ENCODE measurements around the gene GRIN2A. TPM values are rescaled to one million over a fixed set of nuclear protein-coding genes. Genes with fewer than 3 reads are reported as not detected.

Gene GRIN2A
- total RNA-seq, 4 donors from 2014 or later = 0.13 to 1.2 (median 0.30) TPM

- TF ChIP-seq CTCF (IDR thresholded peaks at IDR 0.05) = no peak
- ATAC-seq (ENCODE audit: low FRiP score) (no peak), DNase-seq (ENCODE audit: low spot score) (no peak)
Measured at GRCh38 chr16:10122546-10122945, 59.7 kb downstream of the GRIN2A start.

GRCh38 chr16:10121897-10122425 is 60.3 kb downstream of the GRIN2A start:
- TF ChIP-seq CTCF (IDR thresholded peaks at IDR 0.05) = no peak
- ATAC-seq (ENCODE audit: low FRiP score) (peak; percentile 11), DNase-seq (ENCODE audit: low spot score) (no peak)

GRCh38 chr16:10121491-10121890 is 60.7 kb downstream of the GRIN2A start:
- no peak for TF ChIP-seq CTCF (IDR thresholded peaks at IDR 0.05)
- peak; percentile 85 for ATAC-seq (ENCODE audit: low FRiP score)
- DNase-seq (ENCODE audit: low spot score) = no peak

- DNase-seq (ENCODE audit: low spot score) (no peak), ATAC-seq (ENCODE audit: low FRiP score) (no peak)
- TF ChIP-seq CTCF (IDR thresholded peaks at IDR 0.05) = no peak
Measured at GRCh38 chr16:10120953-10121352, 61.3 kb downstream of the GRIN2A start.

- no peak for TF ChIP-seq CTCF (IDR thresholded peaks at IDR 0.05)
- peak; percentile 48 for ATAC-seq (ENCODE audit: low FRiP score)
- no peak for DNase-seq (ENCODE audit: low spot score)
Measured at GRCh38 chr16:10114409-10114808, 67.8 kb downstream of the GRIN2A start.

- no peak for ATAC-seq (ENCODE audit: low FRiP score)
- DNase-seq (ENCODE audit: low spot score) = no peak
- TF ChIP-seq CTCF (IDR thresholded peaks at IDR 0.05) = no peak
Measured at GRCh38 chr16:10113248-10113647, 69.0 kb downstream of the GRIN2A start.

GRCh38 chr16:10112021-10112420 is 70.2 kb downstream of the GRIN2A start:
- no peak for ATAC-seq (ENCODE audit: low FRiP score)
- DNase-seq (ENCODE audit: low spot score) = no peak
- no peak for TF ChIP-seq CTCF (IDR thresholded peaks at IDR 0.05)

Measured in omental fat pad (tissue), 4 donors.